ENCODE results near the gene TTLL4.

The TTLL4 gene

DNA sequence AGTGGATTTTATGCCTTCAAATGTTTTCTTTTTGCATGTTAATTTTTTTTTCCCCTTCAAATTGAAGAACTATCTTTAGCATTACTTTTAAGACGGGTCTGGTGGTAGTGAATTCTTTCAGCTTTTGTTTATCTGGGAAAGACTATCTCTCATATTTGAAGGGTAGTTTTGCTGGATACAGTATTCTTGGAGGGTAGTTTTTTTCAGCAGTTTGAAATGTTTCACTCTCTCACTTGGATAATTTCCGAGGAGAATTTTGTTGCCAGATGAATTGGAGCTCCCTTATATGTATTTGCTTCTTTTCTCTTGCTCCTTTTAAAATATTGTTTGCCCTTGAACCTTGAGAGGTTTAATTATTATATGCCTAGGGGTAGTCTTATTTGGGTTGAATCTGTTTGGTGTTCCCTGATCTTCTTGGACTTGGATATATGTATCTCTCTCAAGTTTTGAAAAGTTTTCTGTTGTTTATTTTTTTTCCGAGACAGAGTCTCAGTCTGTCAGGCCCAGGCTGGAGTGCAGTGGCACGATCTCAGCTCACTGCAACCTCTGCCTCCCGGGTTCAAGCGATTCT lies 15.5 kb downstream of the TTLL4 start:
- H3K27ac ChIP-seq = no peak overlapping the region
- TF ChIP-seq, protein P1, sequence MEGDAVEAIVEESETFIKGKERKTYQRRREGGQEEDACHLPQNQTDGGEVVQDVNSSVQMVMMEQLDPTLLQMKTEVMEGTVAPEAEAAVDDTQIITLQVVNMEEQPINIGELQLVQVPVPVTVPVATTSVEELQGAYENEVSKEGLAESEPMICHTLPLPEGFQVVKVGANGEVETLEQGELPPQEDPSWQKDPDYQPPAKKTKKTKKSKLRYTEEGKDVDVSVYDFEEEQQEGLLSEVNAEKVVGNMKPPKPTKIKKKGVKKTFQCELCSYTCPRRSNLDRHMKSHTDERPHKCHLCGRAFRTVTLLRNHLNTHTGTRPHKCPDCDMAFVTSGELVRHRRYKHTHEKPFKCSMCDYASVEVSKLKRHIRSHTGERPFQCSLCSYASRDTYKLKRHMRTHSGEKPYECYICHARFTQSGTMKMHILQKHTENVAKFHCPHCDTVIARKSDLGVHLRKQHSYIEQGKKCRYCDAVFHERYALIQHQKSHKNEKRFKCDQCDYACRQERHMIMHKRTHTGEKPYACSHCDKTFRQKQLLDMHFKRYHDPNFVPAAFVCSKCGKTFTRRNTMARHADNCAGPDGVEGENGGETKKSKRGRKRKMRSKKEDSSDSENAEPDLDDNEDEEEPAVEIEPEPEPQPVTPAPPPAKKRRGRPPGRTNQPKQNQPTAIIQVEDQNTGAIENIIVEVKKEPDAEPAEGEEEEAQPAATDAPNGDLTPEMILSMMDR (conservative IDR thresholded peaks at IDR 0.05) = no peak

DNA sequence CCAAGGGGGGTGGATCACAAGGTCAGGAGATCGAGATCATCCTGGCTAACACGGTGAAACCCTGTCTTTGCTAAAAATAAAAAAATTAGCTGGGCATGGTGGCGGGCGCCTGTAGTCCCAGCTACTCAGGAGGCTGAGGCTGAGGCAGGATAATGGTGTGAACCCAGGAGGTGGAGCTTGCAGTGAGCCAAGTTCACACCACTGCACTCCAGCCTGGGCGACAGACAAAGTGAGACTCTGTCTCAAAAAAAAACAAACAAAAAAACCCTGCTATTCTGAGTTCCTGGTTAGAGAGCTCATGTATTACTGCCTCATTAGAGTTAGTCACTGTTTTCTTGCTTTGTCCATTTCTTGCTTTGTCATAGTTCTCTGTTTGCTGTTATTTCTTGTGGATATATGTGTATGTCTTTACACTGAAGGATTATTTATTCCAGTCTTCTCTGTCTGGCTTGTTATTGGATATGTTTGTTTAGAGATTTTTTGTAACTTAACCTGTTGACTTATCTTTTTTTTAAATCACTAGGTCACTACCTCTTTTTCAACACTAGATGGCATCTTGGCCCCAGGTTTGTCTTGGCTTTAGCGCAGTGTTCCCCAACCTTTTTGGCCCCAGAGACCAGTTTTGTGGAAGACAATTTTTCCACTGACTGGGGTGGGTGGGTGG lies 17.0 kb downstream of the TTLL4 start:
- TF ChIP-seq, protein P1 (conservative IDR thresholded peaks at IDR 0.05) = peak; percentile 29
- H3K27ac ChIP-seq = no peak overlapping the region

DNA sequence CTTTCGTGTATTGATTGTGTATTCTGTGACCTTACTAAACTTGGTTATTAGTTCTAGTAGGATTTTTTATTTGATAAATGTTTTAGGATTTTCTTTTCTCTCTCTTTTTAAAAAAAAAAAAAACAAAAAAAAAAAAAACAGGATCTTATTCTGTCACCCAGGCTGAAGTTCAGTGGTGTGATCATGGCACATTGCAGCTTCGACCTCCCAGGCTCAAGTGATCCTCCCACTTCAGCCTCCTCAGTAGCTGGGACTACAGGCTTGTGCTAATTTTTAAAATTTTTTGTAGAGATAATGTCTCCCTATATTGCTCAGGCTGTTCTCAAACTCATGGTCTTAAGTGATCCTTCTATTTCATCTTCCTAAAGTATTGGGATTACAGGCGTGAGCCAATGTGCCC lies 19.0 kb downstream of the TTLL4 start:
- TF ChIP-seq, protein P1 (conservative IDR thresholded peaks at IDR 0.05) = no peak
- no peak overlapping the region for H3K27ac ChIP-seq

DNA sequence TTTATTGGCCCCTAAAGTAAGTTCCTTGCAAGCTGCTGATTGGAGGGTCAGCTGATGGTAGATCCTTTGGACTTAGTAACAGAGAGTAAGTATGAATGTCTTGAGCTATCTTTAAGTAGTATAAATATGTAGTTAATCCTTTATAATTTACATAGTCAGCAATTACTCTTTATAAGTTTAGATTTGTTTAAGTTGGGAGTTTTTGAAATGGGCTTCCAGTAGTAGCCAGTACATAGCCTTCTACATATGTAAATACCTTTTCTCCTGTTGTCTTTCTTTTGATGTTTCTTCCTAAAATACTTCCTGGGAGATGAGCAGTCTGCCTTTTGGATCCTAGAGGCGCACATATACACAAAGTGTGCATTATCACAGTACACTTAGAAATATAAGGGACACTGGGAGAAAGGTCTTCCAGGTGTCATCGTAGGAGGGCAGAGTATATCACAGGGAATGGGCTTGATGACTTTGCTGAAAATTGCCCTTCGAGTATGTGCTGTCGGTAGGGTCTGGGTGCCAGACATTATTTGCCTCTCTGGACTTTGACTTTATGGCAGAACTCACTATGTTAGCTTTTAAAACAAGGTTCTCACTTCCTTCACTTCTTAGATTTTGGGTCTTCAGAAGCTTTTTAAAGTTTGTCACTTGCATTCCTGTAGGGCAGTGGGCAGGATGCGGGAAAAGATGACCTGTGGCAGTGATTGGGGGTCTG lies 21.6 kb downstream of the TTLL4 start:
- TF ChIP-seq, protein P1 (conservative IDR thresholded peaks at IDR 0.05) = no peak
- no peak overlapping the region for H3K27ac ChIP-seq

DNA sequence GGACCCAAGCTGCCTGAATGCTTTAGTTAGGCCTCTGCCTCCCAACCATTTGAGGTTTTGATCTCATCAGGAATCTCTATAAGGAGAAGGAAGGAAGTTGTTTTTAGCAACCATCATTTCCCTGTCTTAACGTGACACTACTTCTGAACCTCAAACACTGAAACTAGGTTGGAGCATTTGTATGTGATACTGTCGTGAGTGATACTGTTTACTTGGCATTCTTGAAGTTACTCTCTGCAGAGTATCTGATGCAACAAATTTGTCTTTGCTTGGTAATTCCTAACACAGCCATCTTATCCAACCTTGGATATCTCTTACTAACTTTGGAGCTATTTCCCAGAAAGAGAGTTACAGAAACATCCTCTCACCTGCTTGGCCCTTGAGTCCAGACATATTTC lies 22.1 kb downstream of the TTLL4 start:
- TF ChIP-seq, protein P1 (conservative IDR thresholded peaks at IDR 0.05) = no peak
- H3K27ac ChIP-seq = no peak overlapping the region

DNA sequence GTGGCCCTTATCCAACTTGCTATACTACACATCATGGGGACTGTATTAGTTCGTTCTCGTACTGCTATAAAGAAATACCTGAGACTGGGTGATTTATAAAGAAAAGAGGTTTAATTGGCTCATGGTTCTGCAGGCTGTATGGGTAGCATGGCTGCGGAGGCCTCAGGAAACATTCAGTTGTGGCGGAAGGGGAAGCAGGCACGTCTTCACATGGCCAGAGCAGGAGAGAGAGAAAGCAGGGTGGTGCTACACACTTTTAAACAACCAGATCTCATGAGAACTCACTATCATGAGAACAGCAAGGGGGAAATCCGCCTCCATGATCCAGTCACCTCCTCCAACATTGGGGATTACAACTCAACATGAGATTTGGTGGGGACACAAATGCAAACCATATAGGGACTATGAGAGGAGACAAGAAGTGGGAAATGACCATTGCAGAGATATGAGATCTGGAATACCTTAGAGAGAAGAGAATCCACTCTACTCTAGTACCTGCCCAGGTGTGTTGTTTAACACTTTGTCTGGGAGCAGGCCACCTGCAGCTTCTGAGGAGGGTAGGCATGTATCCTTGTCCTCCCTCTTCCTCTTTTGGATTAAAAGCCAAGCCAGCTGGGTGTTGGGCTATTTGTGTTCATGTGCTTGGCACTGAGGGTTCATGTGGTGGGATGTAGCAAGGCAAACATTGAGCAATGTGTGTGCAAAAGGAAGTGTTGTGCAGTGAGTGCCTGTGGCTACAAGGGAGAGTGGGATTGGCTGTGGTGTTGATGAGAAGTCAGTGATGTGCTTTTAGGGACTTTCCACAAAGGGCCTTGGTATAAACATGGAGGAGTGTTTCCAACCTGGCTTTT lies 22.8 kb downstream of the TTLL4 start:
- TF ChIP-seq, protein P1 (conservative IDR thresholded peaks at IDR 0.05) = no peak
- no peak overlapping the region for H3K27ac ChIP-seq

Measured in VCaP (cell line).